Activated naive CD8-positive, alpha-beta T cell treated with anti-CD3 and anti-CD28 coated beads, Interleukin-2, amount 50 U/mL, for 24 hours (primary cell): Measurements from ENCODE around the gene KIF22.

Experiments used
- ATAC-seq: fragments of 150-1000 bp; cut with Tn5 transposase; one replicate; pipeline ENCODE4 v1.10.0; 2021
- DNase-seq: peaks from one replicate; pipeline ENCODE4 v3.0.0; 2021
- H3K27ac Mint-ChIP-seq: one replicate; pipeline ENCODE4 v1.8.0; 2021; ENCODE audit warnings: mild to moderate bottlenecking, mixed read lengths
- H3K27me3 Mint-ChIP-seq: one replicate; pipeline ENCODE4 v1.8.0; 2021; ENCODE audit warnings: mixed read lengths
- H3K36me3 Mint-ChIP-seq: one replicate; pipeline ENCODE4 v1.8.0; 2021; ENCODE audit warnings: low read depth, mixed read lengths
- H3K4me1 Mint-ChIP-seq: one replicate; pipeline ENCODE4 v1.8.0; 2021; ENCODE audit warnings: mixed read lengths
- H3K4me3 Mint-ChIP-seq: one replicate; pipeline ENCODE4 v1.8.0; 2021; ENCODE audit warnings: mild to moderate bottlenecking, moderate library complexity, mixed read lengths
- H3K9me3 Mint-ChIP-seq: one replicate; pipeline ENCODE4 v1.8.0; 2021; ENCODE audit warnings: mixed read lengths

Gene KIF22

GRCh38 chr16:29812754-29813643, 22.4 kb downstream of the KIF22 start:
- no peak for DNase-seq
- Mint-ChIP-seq H3K9me3 (no peaks in the 10 kb centered on the region), H3K27ac (no peak overlapping the region), H3K36me3 (peaks cover 31% of the 10 kb centered on the region), H3K4me1 (peaks cover 60% of the 10 kb centered on the region), H3K27me3 (peaks cover 9% of the 10 kb centered on the region), H3K4me3 (no peak overlapping the region)
- no peak for ATAC-seq

GRCh38 chr16:29813644-29814562, 23.4 kb downstream of the KIF22 start:
- H3K36me3 Mint-ChIP-seq, result peaks cover 31% of the 10 kb centered on the region
- DNase-seq (no peak), ATAC-seq (no peak)
- peaks cover 62% of the 10 kb centered on the region for H3K4me1 Mint-ChIP-seq
- H3K27me3 Mint-ChIP-seq, result peaks cover 9% of the 10 kb centered on the region
- H3K9me3 Mint-ChIP-seq, result no peaks in the 10 kb centered on the region
- no peak overlapping the region for H3K4me3 Mint-ChIP-seq
- no peak overlapping the region for H3K27ac Mint-ChIP-seq

GRCh38 chr16:29814592-29814991, 24.0 kb downstream of the KIF22 start:
- DNase-seq (no peak), ATAC-seq (no peak)
- Mint-ChIP-seq H3K36me3 (peaks cover 33% of the 10 kb centered on the region), H3K9me3 (no peaks in the 10 kb centered on the region), H3K27me3 (peaks cover 9% of the 10 kb centered on the region), H3K4me3 (peak overlapping the region; percentile 98), H3K27ac (peak overlapping the region; percentile 99), H3K4me1 (peaks cover 67% of the 10 kb centered on the region)

- H3K27me3 Mint-ChIP-seq, result peaks cover 9% of the 10 kb centered on the region
- H3K9me3 Mint-ChIP-seq, result no peaks in the 10 kb centered on the region
- DNase-seq (peak; percentile 56), ATAC-seq (no peak)
- H3K4me1 Mint-ChIP-seq, result peaks cover 67% of the 10 kb centered on the region
- H3K4me3 Mint-ChIP-seq, result peak overlapping the region; percentile 98
- H3K27ac Mint-ChIP-seq, result peak overlapping the region; percentile 99
- H3K36me3 Mint-ChIP-seq, result peaks cover 29% of the 10 kb centered on the region
These were observed 24.6 kb downstream of the KIF22 start for GRCh38 chr16:29815032-29815721.

- Mint-ChIP-seq H3K9me3 (no peaks in the 10 kb centered on the region), H3K36me3 (peaks cover 25% of the 10 kb centered on the region), H3K4me3 (peak within 1 kb of the TSS; percentile 98), H3K4me1 (peaks cover 65% of the 10 kb centered on the region), H3K27me3 (peaks cover 9% of the 10 kb centered on the region), H3K27ac (peak within 1 kb of the TSS; percentile 99)
- peak; percentile 97 for DNase-seq
- peak; percentile 67 for ATAC-seq
These were observed 25.5 kb downstream of the KIF22 start, which contains the start of gene PAGR1 for GRCh38 chr16:29815793-29816693. Gene PAGR1, plus strand, starts transcription at chr16:29816152. Its CDS starts 374 bp downstream, at chr16:29816526.

GRCh38 chr16:29816694-29817441, 26.3 kb downstream of the KIF22 start:
- peak overlapping the region; percentile 99 for H3K27ac Mint-ChIP-seq
- peaks cover 24% of the 10 kb centered on the region for H3K36me3 Mint-ChIP-seq
- peak overlapping the region; percentile 98 for H3K4me3 Mint-ChIP-seq
- peaks cover 64% of the 10 kb centered on the region for H3K4me1 Mint-ChIP-seq
- peaks cover 9% of the 10 kb centered on the region for H3K27me3 Mint-ChIP-seq
- DNase-seq, result peak; percentile 72
- no peaks in the 10 kb centered on the region for H3K9me3 Mint-ChIP-seq
- ATAC-seq, result peak; percentile 47

- peak overlapping the region; percentile 74 for H3K27ac Mint-ChIP-seq
- DNase-seq (no peak), ATAC-seq (no peak)
- H3K4me1 Mint-ChIP-seq, result peaks cover 71% of the 10 kb centered on the region
- peak overlapping the region; percentile 98 for H3K4me3 Mint-ChIP-seq
- H3K9me3 Mint-ChIP-seq, result no peaks in the 10 kb centered on the region
- H3K27me3 Mint-ChIP-seq, result peaks cover 4% of the 10 kb centered on the region
- H3K36me3 Mint-ChIP-seq, result peaks cover 24% of the 10 kb centered on the region
These were observed 27.5 kb downstream of the KIF22 start for GRCh38 chr16:29818082-29818481.

- Mint-ChIP-seq H3K4me3 (peak overlapping the region; percentile 87), H3K36me3 (peaks cover 24% of the 10 kb centered on the region), H3K9me3 (no peaks in the 10 kb centered on the region), H3K27ac (peak overlapping the region; percentile 93), H3K27me3 (peaks cover 4% of the 10 kb centered on the region), H3K4me1 (peaks cover 83% of the 10 kb centered on the region)
- no peak for DNase-seq
- ATAC-seq, result no peak
These were observed 29.0 kb downstream of the KIF22 start for GRCh38 chr16:29819506-29819905.

GRCh38 chr16:29820271-29820701, 29.7 kb downstream of the KIF22 start, which contains the start of gene MVP:
Gene MVP, plus strand, starts transcription at chr16:29820462. Its CDS starts 10,088 bp downstream, at chr16:29830550.
- ATAC-seq, result no peak

GRCh38 chr16:29820730-29821642, 30.4 kb downstream of the KIF22 start:
- peak; percentile 62 for DNase-seq
- H3K36me3 Mint-ChIP-seq, result peaks cover 20% of the 10 kb centered on the region
- no peaks in the 10 kb centered on the region for H3K9me3 Mint-ChIP-seq

More at GRCh38 chr16:29820271-29820701, 29.7 kb downstream of the KIF22 start, which contains the start of gene MVP:
- peak within 1 kb of the TSS; percentile 87 for H3K4me3 Mint-ChIP-seq
- peak within 1 kb of the TSS; percentile 93 for H3K27ac Mint-ChIP-seq
- peaks cover 4% of the 10 kb centered on the region for H3K27me3 Mint-ChIP-seq
- peak; percentile 54 for DNase-seq
- H3K4me1 Mint-ChIP-seq, result peaks cover 83% of the 10 kb centered on the region
- peaks cover 24% of the 10 kb centered on the region for H3K36me3 Mint-ChIP-seq
- H3K9me3 Mint-ChIP-seq, result no peaks in the 10 kb centered on the region

GRCh38 chr16:29821643-29822115, 31.1 kb downstream of the KIF22 start:
- peaks cover 20% of the 10 kb centered on the region for H3K36me3 Mint-ChIP-seq
- peak overlapping the region; percentile 87 for H3K4me3 Mint-ChIP-seq
- H3K9me3 Mint-ChIP-seq, result no peaks in the 10 kb centered on the region
- H3K27ac Mint-ChIP-seq, result peak overlapping the region; percentile 93
- ATAC-seq, result no peak
- no peaks in the 10 kb centered on the region for H3K27me3 Mint-ChIP-seq
- no peak for DNase-seq
- peaks cover 90% of the 10 kb centered on the region for H3K4me1 Mint-ChIP-seq

More at GRCh38 chr16:29820730-29821642, 30.4 kb downstream of the KIF22 start:
- Mint-ChIP-seq H3K27ac (peak overlapping the region; percentile 93), H3K27me3 (no peaks in the 10 kb centered on the region), H3K4me3 (peak overlapping the region; percentile 87), H3K4me1 (peaks cover 83% of the 10 kb centered on the region)
- ATAC-seq, result peak; percentile 20
